ENCODE measurements around the gene SCAMP5. TPM values are rescaled to one million over a fixed set of nuclear protein-coding genes. Genes with fewer than 3 reads are reported as not detected.
A peak's percentile ranks its signal among the peaks of the same experiment; 100 is the strongest.

Gene SCAMP5, protein sequence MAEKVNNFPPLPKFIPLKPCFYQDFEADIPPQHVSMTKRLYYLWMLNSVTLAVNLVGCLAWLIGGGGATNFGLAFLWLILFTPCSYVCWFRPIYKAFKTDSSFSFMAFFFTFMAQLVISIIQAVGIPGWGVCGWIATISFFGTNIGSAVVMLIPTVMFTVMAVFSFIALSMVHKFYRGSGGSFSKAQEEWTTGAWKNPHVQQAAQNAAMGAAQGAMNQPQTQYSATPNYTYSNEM
- 10 to 100 TPM; 19.5 to 30.0 (median 25.7) TPM for polyA plus RNA-seq (ENCODE audit: insufficient read length in 4 of 4)

DNA sequence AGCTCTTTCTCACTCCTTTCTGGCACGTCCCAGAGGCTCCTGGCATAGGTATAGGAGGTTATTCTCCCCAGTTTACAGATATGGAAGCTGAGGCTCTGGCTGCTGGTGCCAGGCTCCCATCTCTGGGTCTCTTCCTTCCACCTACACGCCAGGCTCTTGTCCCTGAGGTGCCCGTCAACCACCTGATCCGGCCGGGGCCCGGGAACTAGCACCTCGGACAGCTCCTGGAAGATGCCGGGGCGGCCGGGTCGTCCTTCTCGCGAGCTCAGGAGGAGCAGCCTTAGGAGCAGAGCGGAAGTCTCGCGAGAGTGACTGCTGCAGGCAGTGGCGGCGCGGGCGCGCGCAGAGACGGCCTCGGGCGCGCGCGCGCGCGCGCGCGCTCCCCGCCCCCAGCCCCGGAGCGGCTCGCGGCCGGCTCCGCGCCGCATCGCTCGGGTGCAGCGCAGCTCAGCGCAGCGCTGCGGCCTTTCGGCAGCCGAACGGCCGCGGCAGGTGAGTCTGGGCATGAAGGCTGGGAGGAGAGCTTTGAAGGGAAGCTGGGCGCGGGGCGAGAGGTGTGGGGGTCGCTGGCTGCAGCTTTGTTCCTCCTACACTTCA, at the start of gene SCAMP5:
SCAMP5 (plus strand) TSS at position 382 of the 597 bp plus-strand sequence. CDS start 16,277 bp downstream, outside the sequence.
- peak; percentile 55 to 91 (median 85) for DNase-seq (ENCODE audit: low read depth in 4 of 4, low spot score in 2 of 4)

GRCh38 chr15:74950078-74950908, 45.1 kb upstream of the SCAMP5 start:
- DNase-seq (ENCODE audit: low read depth in 4 of 4, low spot score in 2 of 4), result no peak

DNA sequence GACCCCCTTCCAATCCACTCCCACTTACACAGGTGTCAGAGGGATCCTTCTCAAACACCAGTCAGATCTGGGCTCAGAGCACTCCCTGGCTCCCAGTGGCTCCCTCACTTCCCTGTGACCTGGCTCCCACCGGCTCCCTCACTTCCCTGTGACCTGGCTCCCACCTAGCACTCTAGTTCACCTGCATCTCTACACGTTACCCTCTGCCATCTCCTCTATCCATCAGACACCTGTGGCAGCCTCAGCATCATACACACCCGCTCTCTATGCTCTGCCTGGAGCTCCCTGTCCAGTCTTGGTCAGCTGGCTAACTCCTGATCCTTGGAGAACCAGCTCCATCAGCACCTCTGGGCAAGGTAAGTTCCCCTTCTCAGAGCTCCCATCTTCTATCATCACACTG, 44.4 kb upstream of the SCAMP5 start:
- no peak for DNase-seq (ENCODE audit: low read depth in 4 of 4, low spot score in 2 of 4)

DNA sequence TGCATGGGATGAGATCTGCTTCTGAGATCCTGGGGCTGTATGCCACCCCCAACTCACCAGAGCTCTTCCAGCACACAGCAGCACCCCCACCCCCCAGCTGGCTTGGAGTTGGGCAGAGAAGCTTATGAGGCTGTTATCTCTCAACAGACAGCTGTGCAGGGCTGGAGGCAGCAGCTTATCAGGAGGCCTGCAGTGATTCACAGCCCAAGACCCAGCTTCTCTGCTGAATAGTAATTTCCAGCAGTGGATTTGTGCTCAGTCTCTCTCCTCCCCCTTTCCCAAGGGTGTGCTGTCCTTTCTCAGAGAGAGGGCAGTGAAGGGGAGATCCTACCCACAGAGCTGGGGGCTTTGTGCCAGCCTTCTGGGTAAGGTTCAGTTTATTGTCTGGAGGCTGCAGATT, 40.8 kb upstream of the SCAMP5 start:
- DNase-seq (ENCODE audit: low read depth in 4 of 4, low spot score in 2 of 4), result no peak

DNA sequence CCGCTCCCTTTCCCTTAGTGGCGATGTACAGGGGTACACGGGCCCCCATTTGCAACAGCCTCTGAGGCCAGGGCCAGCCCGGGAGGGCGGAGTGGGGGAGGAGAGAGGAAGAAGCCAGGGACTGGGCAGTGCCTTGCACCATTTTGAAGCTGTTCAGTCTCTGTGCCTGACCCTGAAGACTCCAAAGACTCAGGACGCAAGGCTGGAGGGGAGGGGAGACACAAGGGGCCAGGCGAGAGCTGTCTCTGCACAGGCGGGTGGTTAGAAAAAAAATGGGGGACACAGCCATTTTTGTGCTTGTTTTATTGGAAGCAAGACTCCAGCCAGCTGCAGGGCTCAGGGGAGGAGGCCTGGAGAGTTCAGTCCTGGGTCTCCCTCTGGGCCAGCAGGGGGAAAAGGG, 40.3 kb upstream of the SCAMP5 start:
- no peak for DNase-seq (ENCODE audit: low read depth in 4 of 4, low spot score in 2 of 4)

GRCh38 chr15:74955796-74956647, 39.3 kb upstream of the SCAMP5 start:
- no peak for DNase-seq (ENCODE audit: low read depth in 4 of 4, low spot score in 2 of 4)

GRCh38 chr15:74956648-74957475, 38.5 kb upstream of the SCAMP5 start, which contains the start of gene RPP25:
Gene RPP25, minus strand, starts transcription at chr15:74956772. Its CDS starts 189 bp downstream, at chr15:74956583.
- DNase-seq (ENCODE audit: low read depth in 4 of 4, low spot score in 2 of 4), result no peak

- DNase-seq (ENCODE audit: low read depth in 4 of 4, low spot score in 2 of 4), result no peak
These were observed 37.8 kb upstream of the SCAMP5 start for GRCh38 chr15:74957476-74958035.

DNA sequence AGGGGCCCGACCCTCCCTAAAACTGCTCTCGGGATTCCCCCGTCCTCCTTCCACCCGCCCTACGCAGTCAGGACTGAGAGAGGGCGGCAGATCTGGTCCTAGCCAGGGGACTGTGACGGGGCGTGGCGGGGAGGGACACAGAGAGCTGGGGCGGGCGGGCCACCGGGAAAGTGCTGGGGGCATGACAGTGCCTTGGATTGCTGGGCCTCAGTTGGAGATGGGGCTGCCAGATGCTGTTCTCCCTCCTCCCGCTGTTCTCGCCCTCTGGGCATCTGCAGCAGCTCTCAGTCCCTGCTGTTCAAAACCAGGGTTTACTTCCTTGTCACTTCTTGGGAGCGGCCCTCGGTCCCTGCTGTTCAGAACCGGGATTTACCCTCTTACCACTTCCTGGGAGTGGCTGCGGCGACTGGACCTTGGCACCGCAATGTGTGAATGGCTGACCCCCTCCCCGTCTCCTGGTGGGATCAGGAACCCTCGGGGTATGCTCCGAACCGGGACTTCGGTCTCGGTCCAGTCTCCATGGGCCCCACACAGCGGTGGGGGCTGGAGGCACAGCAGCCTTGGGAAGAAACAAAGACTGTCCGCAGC, 36.9 kb upstream of the SCAMP5 start:
- no peak for DNase-seq (ENCODE audit: low read depth in 4 of 4, low spot score in 2 of 4)

GRCh38 chr15:74958908-74959585, 36.3 kb upstream of the SCAMP5 start:
- DNase-seq (ENCODE audit: low read depth in 4 of 4, low spot score in 2 of 4), result no peak

GRCh38 chr15:74959586-74959939, 35.8 kb upstream of the SCAMP5 start:
- DNase-seq (ENCODE audit: low read depth in 4 of 4, low spot score in 2 of 4), result no peak

DNA sequence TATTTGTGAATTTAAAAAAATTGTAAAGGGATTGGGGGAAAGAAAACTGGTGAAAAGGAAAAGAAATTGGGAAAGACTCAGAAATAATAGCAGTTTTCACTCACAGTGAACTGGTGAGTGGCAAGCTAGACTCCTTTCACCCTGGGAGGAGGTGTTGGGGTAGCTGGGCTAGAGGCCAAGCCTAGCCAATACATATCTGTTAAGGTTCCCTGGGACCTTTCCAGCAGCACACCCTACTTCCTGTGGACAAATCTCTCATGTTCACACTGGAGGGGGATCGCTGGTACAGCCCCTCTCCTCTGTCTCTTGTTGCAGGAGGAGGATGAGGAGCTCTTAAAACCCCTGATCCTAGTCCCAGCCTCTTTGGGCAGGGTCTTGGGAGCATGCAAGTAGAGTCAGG, 35.1 kb upstream of the SCAMP5 start:
- no peak for DNase-seq (ENCODE audit: low read depth in 4 of 4, low spot score in 2 of 4)

- DNase-seq (ENCODE audit: low read depth in 4 of 4, low spot score in 2 of 4), result no peak
These were observed 34.3 kb upstream of the SCAMP5 start for GRCh38 chr15:74960995-74961588.

- no peak for DNase-seq (ENCODE audit: low read depth in 4 of 4, low spot score in 2 of 4)
These were observed 33.7 kb upstream of the SCAMP5 start for GRCh38 chr15:74961616-74962015.

- no peak for DNase-seq (ENCODE audit: low read depth in 4 of 4, low spot score in 2 of 4)
These were observed 33.1 kb upstream of the SCAMP5 start for GRCh38 chr15:74962219-74962618.

DNA sequence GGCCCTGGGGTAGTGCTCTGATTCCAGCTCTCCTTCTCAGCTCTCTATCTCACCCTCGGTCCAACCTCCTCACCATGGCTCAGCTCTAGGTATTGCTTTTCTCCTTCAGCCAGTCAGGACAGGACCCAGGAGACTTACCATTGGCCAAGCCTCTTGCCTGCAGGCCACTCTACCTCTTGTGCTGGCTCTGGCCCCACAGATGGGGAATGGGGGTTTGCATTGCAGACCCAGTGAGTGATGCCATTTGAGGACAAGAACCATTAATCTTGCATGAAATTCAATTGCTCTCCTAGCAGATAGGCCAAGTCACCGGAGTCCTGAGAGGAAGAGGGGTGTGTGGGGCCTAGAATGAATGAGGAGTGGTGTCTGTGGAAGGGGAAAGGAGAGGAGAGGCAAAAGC, 32.7 kb upstream of the SCAMP5 start:
- DNase-seq (ENCODE audit: low read depth in 4 of 4, low spot score in 2 of 4), result no peak

DNA sequence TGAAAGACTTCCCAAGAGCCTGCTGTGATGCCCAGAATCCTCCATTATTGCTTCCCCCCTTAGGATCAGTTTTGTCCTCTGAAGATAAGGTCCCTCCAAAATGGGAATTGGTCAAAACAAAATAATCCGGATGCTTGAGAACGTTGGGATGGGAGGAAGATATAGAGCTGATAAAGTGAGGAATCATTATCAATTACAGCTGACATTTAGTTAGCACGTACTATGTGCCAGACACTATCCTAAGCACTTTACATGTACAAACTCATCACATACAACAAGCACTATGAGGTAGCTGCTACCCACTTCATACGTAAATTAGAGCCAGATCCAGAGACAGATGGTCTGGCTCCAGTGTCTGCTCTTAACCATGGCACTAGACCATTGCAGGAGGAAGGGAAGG, 32.1 kb upstream of the SCAMP5 start:
- no peak for DNase-seq (ENCODE audit: low read depth in 4 of 4, low spot score in 2 of 4)

GRCh38 chr15:74964794-74965193, 30.6 kb upstream of the SCAMP5 start:
- no peak for DNase-seq (ENCODE audit: low read depth in 4 of 4, low spot score in 2 of 4)

All from left renal cortex interstitium (tissue), 4 donors.